ENCODE results near the gene PNPLA7.

DNA sequence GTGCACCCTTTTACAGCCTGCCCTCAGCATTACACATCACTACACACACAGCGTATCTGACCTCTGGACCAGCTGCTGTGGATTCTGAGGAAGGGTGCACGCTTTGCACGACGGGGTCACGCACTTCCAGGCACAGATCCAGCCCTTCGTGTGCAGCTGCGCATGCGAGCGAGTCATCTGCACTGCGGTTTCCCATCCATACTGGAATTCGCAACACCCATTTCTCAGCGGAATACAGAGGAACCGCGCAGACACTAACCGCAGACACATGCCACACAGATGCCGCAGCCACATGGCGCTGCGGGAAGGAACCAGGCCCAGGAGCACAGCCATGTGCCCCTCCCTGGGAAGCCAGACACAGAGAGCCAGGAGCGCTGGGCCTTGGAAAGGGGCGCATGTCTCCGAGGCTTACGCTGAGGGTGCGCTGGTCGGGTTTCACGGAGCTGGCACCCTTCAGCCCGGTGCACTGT lies 43.5 kb downstream of the PNPLA7 start:
- TF ChIP-seq ATF2 (tag by site-specific recombination; IDR thresholded peaks at IDR 0.05; ENCODE audit: low read depth) (no peak), ZNF138 (tag by site-specific recombination; IDR thresholded peaks at IDR 0.05; ENCODE audit: borderline replicate concordance) (no peak), CTCF (tag by site-specific recombination; IDR thresholded peaks at IDR 0.05) (no peak), ZNF549 (tag by site-specific recombination; IDR thresholded peaks at IDR 0.05) (no peak), ZNF624 (tag by site-specific recombination; IDR thresholded peaks at IDR 0.05) (no peak), ZNF23 (tag by site-specific recombination; IDR thresholded peaks at IDR 0.05; ENCODE audit: borderline replicate concordance) (no peak), ZNF174 (tag by site-specific recombination; IDR thresholded peaks at IDR 0.05) (no peak), ZNF280D (tag by site-specific recombination; IDR thresholded peaks at IDR 0.05) (no peak), ZNF792 (tag by site-specific recombination; IDR thresholded peaks at IDR 0.05) (no peak), SETDB1 (IDR thresholded peaks at IDR 0.05; ENCODE audit: insufficient read length, low read length) (no peak), ZNF600 (tag by site-specific recombination; IDR thresholded peaks at IDR 0.05) (no peak), ZNF274 (IDR thresholded peaks at IDR 0.05; ENCODE audit: low read length) (no peak), ZNF274 (tag by site-specific recombination; IDR thresholded peaks at IDR 0.05; ENCODE audit: borderline replicate concordance) (no peak), RBAK (tag by site-specific recombination; IDR thresholded peaks at IDR 0.05) (no peak)
- TF ChIP-seq, protein P1, sequence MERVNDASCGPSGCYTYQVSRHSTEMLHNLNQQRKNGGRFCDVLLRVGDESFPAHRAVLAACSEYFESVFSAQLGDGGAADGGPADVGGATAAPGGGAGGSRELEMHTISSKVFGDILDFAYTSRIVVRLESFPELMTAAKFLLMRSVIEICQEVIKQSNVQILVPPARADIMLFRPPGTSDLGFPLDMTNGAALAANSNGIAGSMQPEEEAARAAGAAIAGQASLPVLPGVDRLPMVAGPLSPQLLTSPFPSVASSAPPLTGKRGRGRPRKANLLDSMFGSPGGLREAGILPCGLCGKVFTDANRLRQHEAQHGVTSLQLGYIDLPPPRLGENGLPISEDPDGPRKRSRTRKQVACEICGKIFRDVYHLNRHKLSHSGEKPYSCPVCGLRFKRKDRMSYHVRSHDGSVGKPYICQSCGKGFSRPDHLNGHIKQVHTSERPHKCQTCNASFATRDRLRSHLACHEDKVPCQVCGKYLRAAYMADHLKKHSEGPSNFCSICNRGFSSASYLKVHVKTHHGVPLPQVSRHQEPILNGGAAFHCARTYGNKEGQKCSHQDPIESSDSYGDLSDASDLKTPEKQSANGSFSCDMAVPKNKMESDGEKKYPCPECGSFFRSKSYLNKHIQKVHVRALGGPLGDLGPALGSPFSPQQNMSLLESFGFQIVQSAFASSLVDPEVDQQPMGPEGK (tag by site-specific recombination; IDR thresholded peaks at IDR 0.05), result no peak

Data from HEK293 (cell line).